Endodermal cell (in vitro differentiated cells): ENCODE measurements around the gene ERBB4. TPM values are rescaled to one million over a fixed set of nuclear protein-coding genes. Genes with fewer than 3 reads are reported as not detected.

Experiments used
- DNase-seq: peaks from one replicate; pipeline ENCODE4 v3.0.0-alpha.2; 2017
- H3K27ac ChIP-seq: 2 replicates; pipeline ENCODE4 v1.5.1; 2013; ENCODE audit warnings: mild to moderate bottlenecking, low read depth, low read length, moderate library complexity
- H3K27me3 ChIP-seq: 2 replicates; pipeline ENCODE4 v1.6.1; 2013; ENCODE audit warnings: mild to moderate bottlenecking, low read length, moderate library complexity; ENCODE audit not compliant: insufficient read depth, control insufficient read depth, poor library complexity, severe bottlenecking
- H3K36me3 ChIP-seq: 2 replicates; pipeline ENCODE4 v1.7.0; 2013; ENCODE audit warnings: mild to moderate bottlenecking, low read length, moderate library complexity; ENCODE audit not compliant: control insufficient read depth, insufficient read depth
- H3K4me1 ChIP-seq: one replicate; pipeline ENCODE4 v1.7.0; 2013; ENCODE audit warnings: low read length; ENCODE audit not compliant: control insufficient read depth, insufficient read depth
- H3K4me3 ChIP-seq: 2 replicates; pipeline ENCODE4 v1.5.1; 2013; ENCODE audit warnings: mild to moderate bottlenecking, low read length, moderate library complexity
- H3K9ac ChIP-seq: 2 replicates; pipeline ENCODE4 v1.6.1; 2013; ENCODE audit warnings: mild to moderate bottlenecking, low read length, moderate library complexity; ENCODE audit not compliant: poor library complexity, severe bottlenecking; ENCODE audit errors: extremely low read depth
- H3K9me3 ChIP-seq: 2 replicates; pipeline ENCODE4 v1.6.1; 2013; ENCODE audit warnings: mild to moderate bottlenecking, low read length, moderate library complexity; ENCODE audit not compliant: control insufficient read depth
- H3K27ac Mint-ChIP-seq: 2 replicates; pipeline ENCODE4 v1.8.0; 2020; ENCODE audit warnings: mixed read lengths
- H3K27me3 Mint-ChIP-seq: 2 replicates; pipeline ENCODE4 v1.8.0; 2021; ENCODE audit warnings: mild to moderate bottlenecking, mixed read lengths; ENCODE audit not compliant: insufficient read depth
- H3K36me3 Mint-ChIP-seq: 2 replicates; pipeline ENCODE4 v1.8.0; 2020; ENCODE audit warnings: low read depth, mixed read lengths
- H3K4me1 Mint-ChIP-seq: 2 replicates; pipeline ENCODE4 v1.8.0; 2020; ENCODE audit warnings: mixed read lengths
- H3K4me3 Mint-ChIP-seq: 2 replicates; pipeline ENCODE4 v1.8.0; 2020; ENCODE audit warnings: mild to moderate bottlenecking, moderate library complexity, mixed read lengths
- H3K9me3 Mint-ChIP-seq: 2 replicates; pipeline ENCODE4 v1.8.0; 2020; ENCODE audit warnings: mild to moderate bottlenecking, mixed read lengths
- WGBS, 2 experiments: methylation state at CpG; one replicate each; pipeline versions ENCODE4 v1.1.5 to v1.1.7; 2013; ENCODE audit warnings: missing lambda C conversion rate in 2 of 2, mixed read lengths in 1 of 2; ENCODE audit not compliant: insufficient coverage in 1 of 2, insufficient read length in 1 of 2; 5-methylcytosine and 5-hydroxymethylcytosine counted together
- total RNA-seq, 2 donors: library from RNA; stranded (reverse); fragmentation: NEBNext Ultra II Directional in 1 of 2; extraction: Animal tissue kit (Norgen Biotek cat#: 25700) in 1 of 2; gene quantifications; 2 replicates in 1 of 2; 3 replicates in 1 of 2; pipeline ENCODE4 v1.2.1, GENCODE V29; 2021
- TF ChIP-seq, protein P1 (sequence below): fragments of 200-600 bp; sonication (generic); conservative IDR thresholded peaks from 2 replicates; pipeline ENCODE4 v1.5.0; 2021; ENCODE audit warnings: antibody characterized with exemption, mild to moderate bottlenecking

Gene ERBB4
- total RNA-seq, 2 donors from 2014 or later: 154 to 158 TPM

DNA sequence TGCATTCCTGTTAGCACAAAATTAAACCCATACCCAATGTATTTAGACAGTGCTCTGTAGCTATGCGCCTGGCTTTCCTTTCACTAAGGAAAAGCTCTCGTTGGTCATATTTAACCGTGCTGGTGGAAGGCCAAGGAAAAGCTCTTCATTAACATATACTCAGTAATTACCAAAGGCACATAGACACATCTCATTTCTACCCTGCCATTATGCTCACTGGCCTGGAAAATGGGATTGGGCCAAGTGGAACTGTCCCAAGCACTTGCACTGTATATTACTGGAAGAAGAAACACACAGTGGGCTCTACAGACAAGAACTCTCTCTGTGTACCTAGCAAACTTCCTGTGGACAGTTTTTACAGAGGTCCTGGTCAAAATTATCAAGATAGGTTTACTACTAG, 274.4 kb downstream of the ERBB4 start:
- 93 to 96% methylated on average over 3 of the region's 3 CpGs for WGBS, 2 experiments
- H3K9me3 Mint-ChIP-seq: no peaks in the 10 kb centered on the region

DNA sequence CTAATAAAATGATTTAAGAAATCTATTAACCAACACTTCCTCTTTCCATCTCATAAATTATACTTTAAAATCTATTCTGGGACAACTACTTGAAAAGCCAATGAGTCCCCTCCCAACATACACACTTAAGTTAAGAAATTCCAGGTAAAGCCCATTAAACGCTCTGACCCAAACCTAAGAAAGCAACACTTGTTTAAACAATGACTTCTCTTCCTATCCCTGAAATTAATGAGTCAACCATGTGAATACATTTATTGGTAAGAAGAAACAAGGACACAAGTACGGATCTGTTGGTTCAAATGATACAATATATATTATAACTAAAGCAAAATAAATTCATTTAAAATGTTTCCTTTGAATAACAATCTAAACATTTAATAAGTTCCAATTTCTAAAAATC, 279.4 kb downstream of the ERBB4 start:
- H3K4me1 Mint-ChIP-seq: no peaks in the 10 kb centered on the region

More for the DNA sequence above, 274.4 kb downstream of the ERBB4 start:
- Mint-ChIP-seq H3K27me3 (no peaks in the 10 kb centered on the region), H3K36me3 (no peaks in the 10 kb centered on the region), H3K27ac (no peak overlapping the region), H3K4me3 (no peak overlapping the region), H3K4me1 (no peaks in the 10 kb centered on the region)
- Histone ChIP-seq H3K4me1 (no peaks in the 10 kb centered on the region), H3K27ac (no peak overlapping the region), H3K9me3 (no peaks in the 10 kb centered on the region), H3K9ac (no peak overlapping the region), H3K4me3 (no peak overlapping the region), H3K27me3 (no peaks in the 10 kb centered on the region), H3K36me3 (no peaks in the 10 kb centered on the region)
- TF ChIP-seq, protein P1, sequence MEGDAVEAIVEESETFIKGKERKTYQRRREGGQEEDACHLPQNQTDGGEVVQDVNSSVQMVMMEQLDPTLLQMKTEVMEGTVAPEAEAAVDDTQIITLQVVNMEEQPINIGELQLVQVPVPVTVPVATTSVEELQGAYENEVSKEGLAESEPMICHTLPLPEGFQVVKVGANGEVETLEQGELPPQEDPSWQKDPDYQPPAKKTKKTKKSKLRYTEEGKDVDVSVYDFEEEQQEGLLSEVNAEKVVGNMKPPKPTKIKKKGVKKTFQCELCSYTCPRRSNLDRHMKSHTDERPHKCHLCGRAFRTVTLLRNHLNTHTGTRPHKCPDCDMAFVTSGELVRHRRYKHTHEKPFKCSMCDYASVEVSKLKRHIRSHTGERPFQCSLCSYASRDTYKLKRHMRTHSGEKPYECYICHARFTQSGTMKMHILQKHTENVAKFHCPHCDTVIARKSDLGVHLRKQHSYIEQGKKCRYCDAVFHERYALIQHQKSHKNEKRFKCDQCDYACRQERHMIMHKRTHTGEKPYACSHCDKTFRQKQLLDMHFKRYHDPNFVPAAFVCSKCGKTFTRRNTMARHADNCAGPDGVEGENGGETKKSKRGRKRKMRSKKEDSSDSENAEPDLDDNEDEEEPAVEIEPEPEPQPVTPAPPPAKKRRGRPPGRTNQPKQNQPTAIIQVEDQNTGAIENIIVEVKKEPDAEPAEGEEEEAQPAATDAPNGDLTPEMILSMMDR: no peak
- no peak for DNase-seq

DNA sequence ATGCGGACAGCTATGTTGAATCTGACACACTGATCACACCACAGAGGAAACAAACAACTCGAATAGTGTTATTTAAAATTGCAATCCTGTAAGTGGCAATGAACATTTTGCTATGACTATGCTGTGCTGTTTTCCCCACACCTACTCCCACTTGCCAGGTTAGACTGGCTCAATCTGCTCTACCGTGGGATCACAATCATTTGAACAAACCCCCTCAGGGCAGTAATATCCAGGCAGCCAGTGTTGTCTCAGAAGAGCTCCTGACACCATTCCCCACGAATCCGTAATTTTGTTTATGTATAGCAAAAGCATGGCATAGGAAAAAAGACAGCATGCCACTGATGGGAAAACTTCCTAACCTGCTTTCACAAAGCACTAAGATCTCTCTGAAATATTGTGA, 284.3 kb downstream of the ERBB4 start:
- Mint-ChIP-seq H3K4me1 (peaks cover 6% of the 10 kb centered on the region), H3K27me3 (no peaks in the 10 kb centered on the region), H3K36me3 (no peaks in the 10 kb centered on the region), H3K27ac (no peak overlapping the region), H3K9me3 (no peaks in the 10 kb centered on the region), H3K4me3 (no peak overlapping the region)
- Histone ChIP-seq H3K4me3 (no peak overlapping the region), H3K4me1 (no peaks in the 10 kb centered on the region), H3K27ac (no peak overlapping the region), H3K27me3 (no peaks in the 10 kb centered on the region), H3K36me3 (no peaks in the 10 kb centered on the region), H3K9ac (no peak overlapping the region), H3K9me3 (no peaks in the 10 kb centered on the region)
- TF ChIP-seq, protein P1: no peak
- no peak for DNase-seq
- 92 to 95% methylated on average over 4 to 5 of the region's 5 CpGs for WGBS, 2 experiments

More for the DNA sequence above, 279.4 kb downstream of the ERBB4 start:
- 92% methylated on average over 1 of the region's 2 CpGs; no CpG with 5 or more reads in 1 of the 2 experiments for WGBS, 2 experiments
- Histone ChIP-seq H3K9ac (no peak overlapping the region), H3K9me3 (no peaks in the 10 kb centered on the region), H3K4me3 (no peak overlapping the region), H3K36me3 (no peaks in the 10 kb centered on the region), H3K27me3 (no peaks in the 10 kb centered on the region), H3K27ac (no peak overlapping the region), H3K4me1 (no peaks in the 10 kb centered on the region)
- DNase-seq: no peak
- Mint-ChIP-seq H3K27ac (no peak overlapping the region), H3K27me3 (no peaks in the 10 kb centered on the region), H3K4me3 (no peak overlapping the region), H3K9me3 (no peaks in the 10 kb centered on the region), H3K36me3 (no peaks in the 10 kb centered on the region)
- TF ChIP-seq, protein P1: no peak
